Measurements from ENCODE around the gene TMEM209.
"Not testable (repeated sequence)": the region's sequence is repeated elsewhere in the genome, so short reads cannot be mapped to it uniquely, and the experiment has no call there.

TMEM209 gene

DNA sequence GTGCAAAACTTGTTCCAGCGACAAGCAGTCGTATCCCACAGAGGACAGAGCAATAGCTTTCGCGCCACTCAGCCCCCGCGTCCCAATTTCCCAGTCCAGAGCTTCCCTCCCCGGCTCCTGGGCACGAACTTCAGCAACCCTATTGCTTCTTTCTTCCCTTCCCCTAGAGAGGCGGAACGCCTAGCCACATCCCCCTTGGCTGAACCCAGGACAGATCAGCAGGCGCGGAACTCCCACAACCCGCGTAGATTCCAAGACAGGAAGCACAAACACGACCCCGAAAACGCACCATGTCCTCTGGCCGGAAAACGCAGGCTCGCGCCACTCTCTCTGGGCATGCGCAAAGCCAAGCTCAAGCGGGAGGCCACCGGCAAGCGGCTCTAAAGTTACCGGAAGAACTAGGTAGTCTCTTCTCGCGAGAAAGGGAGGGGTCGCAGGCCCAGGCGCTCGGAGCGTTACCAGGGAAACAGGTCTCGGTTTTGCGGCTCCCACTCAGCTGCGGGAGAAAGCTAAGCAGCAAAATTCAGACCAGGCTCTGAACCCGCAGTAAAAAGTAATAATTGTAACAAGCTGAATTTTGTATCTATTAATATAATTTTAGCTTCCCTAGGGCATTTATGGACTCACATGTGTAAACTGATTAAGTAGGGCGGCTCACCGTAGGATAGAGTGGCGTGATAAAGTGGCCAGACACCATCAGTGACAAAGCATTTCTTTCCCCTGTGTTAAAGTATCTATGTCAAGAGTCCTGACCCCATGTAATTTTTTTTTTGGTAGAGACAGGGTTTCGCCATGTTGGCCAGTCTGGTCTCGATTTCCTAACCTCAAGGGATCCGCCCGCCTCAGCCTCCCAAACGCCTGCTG, at the start of gene TMEM209:
TMEM209 (minus strand) TSS at position 323 of the 864 bp plus-strand sequence; CDS start at position 292, 31 bp downstream.
- peak; percentile 84 for DNase-seq (ENCODE audit: low read depth, low spot score)

- no peak for DNase-seq (ENCODE audit: low read depth, low spot score)
Observed at GRCh38 chr7:130254555-130254954, 49.3 kb upstream of the TMEM209 start.

GRCh38 chr7:130249626-130250025, 44.4 kb upstream of the TMEM209 start:
- DNase-seq (ENCODE audit: low read depth, low spot score), result not testable (repeated sequence)

DNA sequence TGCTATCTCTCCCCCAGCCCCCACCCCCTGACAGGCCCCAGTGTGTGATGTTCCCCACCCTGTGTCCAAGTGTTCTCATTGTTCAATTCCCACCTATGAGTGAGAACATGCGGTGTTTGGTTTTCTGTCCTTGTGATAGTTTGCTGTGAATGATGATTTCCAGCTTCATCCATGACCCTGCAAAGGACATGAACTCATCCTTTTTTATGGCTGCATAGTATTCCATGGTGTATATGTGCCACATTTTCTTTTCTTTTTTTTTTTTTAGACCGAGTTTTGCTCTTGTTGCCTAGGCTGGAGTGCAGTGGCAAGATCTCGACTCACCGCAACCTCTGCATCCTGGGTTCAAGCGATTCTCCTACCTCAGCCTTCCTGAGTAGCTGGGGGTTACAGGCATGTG, 43.6 kb upstream of the TMEM209 start:
- DNase-seq (ENCODE audit: low read depth, low spot score), result not testable (repeated sequence)

GRCh38 chr7:130246491-130246890, 41.3 kb upstream of the TMEM209 start:
- not testable (repeated sequence) for DNase-seq (ENCODE audit: low read depth, low spot score)

DNA sequence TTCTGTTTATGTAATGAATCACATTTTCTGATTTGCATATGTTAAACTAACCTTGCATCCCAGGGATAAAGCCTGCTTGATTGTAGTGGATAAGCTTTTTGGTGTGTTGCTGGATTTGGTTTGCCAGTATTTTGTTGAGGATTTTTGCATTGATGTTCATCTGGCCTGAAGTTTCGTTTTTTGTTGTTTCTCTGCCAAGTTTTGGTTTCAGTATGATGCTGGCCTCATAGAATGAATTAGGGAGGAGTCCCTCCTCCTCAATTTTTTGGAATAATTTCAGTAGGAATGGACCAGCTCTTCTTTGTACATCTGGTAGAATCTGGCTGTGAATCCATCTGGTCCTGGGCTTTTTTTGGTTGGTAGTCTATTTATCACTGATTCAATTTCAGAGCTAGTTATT, 38.3 kb upstream of the TMEM209 start:
- DNase-seq (ENCODE audit: low read depth, low spot score), result not testable (repeated sequence)

DNA sequence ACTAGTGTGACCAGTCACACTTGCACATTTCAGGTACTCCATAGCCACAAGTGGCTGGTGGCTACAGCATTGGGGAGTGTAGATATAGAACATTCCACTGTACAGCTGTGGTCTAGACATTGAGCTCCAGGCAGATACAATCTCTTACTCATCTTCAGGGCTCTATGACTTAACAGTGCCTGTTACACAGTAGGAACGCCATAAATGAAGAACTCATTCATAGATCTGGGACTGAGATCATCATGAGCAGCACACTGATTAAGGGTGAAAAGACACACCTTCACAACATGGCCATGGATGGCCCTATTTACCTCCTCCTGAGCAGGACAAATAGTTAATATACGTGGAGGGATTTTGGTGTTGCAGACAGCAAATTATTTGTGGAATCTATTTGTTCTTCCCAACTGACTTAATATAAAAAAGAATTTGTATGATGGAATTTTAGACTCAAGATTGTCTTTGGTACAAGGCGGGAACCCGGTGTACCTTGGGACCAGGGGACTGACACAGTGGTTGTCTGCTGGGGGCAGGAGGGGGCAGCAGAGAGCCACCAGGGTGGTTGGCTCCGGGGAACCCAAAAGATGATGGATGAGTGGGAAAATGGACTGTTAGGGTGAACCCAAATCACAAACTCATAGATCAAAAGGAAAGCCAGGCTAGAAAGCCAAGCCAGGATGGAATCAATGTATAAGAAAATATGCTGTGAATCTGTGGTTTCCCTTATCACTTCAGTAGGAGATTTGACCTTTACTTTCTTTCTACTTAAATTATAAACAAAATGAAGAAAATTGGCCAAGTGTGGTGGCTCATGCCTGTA, 37.2 kb upstream of the TMEM209 start:
- DNase-seq (ENCODE audit: low read depth, low spot score), result no peak

- no peak for DNase-seq (ENCODE audit: low read depth, low spot score)
Observed at GRCh38 chr7:130240240-130240639, 35.0 kb upstream of the TMEM209 start.

GRCh38 chr7:130236361-130236760, 31.2 kb upstream of the TMEM209 start:
- not testable (repeated sequence) for DNase-seq (ENCODE audit: low read depth, low spot score)

DNA sequence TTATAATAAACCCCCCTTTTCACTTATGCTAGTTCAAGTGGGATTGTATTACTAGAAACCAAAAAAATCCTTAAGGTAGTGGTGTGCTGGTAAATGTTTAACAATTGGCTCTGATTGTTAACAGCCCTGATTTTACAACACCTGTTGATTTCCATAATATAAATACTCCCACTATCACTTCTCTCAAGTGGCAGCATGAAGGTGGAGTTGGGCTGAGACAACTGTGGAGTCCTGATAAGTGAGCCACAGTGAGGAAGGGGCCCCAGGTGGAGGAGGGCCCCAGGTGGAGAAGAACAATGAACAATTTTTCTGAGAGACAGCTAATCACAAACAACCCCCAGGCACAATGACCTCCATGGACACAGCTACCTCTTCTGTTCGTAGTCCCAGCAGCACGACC, 28.9 kb upstream of the TMEM209 start:
- DNase-seq (ENCODE audit: low read depth, low spot score), result no peak

DNA sequence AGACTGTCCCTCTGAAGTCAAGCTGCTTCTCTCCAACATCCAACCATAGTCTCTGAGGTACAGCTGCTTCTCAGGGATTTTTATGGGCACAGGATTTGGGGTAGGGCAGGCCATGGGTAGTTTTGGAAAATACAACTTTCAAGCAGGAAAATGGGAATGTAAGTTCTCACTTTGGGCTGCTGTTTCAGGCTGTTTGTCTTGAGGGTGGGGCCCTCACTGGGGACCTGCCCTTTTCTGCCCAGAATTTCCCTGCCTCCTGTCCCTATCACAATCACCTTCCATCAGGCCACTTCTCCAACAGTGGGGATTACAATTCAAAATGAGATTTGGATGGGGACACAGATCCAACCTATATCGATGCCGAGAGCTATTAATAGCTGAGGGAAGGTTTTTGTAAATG, 27.0 kb upstream of the TMEM209 start:
- no peak for DNase-seq (ENCODE audit: low read depth, low spot score)

- DNase-seq (ENCODE audit: low read depth, low spot score), result no peak
Observed at GRCh38 chr7:130231792-130232191, 26.6 kb upstream of the TMEM209 start.

DNA sequence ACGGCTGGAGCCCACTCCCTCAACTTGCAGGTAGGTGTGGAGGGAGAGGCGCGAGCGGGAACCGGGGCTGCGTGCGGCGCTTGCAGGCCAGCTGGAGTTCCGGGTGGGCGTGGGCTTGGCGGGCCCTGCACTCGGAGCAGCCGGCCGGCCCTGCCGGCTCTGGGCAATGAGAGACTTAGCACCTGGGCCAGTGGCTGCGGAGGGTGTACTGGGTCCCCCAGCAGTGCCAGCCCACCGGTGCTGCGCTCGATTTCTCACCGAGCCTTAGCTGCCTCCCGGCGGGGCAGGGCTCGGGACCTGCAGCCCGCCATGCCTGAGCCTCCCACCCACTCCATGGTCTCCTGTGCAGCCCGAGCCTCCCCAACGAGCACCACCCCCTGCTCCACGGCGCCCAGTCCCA, 24.8 kb upstream of the TMEM209 start:
- DNase-seq (ENCODE audit: low read depth, low spot score), result not testable (repeated sequence)

DNA sequence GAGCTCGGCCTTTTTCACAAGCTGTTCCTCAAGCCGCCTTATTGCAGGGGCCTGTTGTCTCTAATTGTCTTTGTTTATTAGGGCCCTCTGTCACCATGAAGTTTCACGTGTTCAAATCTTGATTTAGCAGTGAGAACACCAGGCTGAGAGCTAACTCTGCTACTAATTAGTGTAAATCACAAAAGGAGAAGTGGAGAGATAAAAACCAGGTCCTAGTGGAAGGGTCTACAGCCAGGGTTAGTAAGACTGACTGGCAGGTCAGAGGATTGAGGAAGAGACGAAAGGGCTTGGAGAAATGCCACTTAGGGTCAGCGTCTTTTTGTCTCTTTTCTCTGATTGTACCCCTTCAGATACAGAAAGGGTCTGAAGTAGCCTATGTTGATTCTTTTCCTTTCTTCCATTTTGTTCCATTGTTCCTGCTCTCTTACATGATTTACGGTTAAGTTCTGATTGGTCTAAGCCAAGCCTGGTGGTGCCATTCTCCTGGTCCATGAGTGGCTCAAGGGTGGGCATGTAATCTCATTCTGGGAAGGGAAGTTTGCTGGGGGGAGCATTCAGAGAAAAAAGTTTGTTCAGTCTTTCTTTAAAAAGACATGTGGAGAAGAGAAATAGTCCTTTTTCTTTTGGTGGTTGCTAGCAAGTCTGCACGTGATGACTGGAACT, 23.8 kb upstream of the TMEM209 start:
- DNase-seq (ENCODE audit: low read depth, low spot score), result no peak

DNA sequence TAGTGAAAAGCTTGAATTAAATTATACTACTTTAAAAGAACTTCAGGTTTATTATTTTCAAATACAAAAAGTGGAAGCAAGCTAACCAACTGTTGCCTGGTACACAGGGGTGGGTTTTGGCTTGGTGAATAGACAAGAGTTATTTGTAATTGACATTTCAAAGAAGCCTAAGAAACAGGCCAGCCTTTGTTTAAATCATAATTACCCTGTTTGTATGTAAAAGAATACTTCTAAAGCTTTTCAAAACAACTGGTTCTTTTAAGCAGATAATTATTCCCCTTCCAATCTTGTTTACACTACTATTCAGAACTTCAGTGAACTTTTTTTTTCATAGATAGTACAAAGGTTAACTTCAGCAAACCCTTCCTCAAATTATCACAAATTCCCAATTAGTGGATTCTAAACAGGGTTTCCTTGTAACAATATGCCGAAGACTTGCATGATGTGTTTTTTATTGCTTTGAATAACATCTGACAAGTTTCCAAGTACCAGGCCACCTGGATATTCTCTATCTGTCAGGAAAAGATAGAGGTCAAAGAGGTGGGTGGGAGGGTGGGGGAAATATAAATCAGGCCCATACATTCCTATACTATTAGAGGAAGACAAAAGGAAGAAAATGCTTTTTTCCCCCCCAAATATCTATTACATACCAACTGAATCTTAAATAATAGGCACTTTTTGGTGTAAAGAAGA, 22.8 kb upstream of the TMEM209 start:
- DNase-seq (ENCODE audit: low read depth, low spot score), result no peak

- DNase-seq (ENCODE audit: low read depth, low spot score), result no peak
Observed at GRCh38 chr7:130226333-130226732, 21.1 kb upstream of the TMEM209 start.

GRCh38 chr7:130224923-130225322, 19.7 kb upstream of the TMEM209 start:
- not testable (repeated sequence) for DNase-seq (ENCODE audit: low read depth, low spot score)

GRCh38 chr7:130224210-130224609, 19.0 kb upstream of the TMEM209 start:
- no peak for DNase-seq (ENCODE audit: low read depth, low spot score)

GRCh38 chr7:130223646-130224045, 18.4 kb upstream of the TMEM209 start:
- no peak for DNase-seq (ENCODE audit: low read depth, low spot score)

GRCh38 chr7:130221746-130222145, 16.5 kb upstream of the TMEM209 start:
- no peak for DNase-seq (ENCODE audit: low read depth, low spot score)

DNA sequence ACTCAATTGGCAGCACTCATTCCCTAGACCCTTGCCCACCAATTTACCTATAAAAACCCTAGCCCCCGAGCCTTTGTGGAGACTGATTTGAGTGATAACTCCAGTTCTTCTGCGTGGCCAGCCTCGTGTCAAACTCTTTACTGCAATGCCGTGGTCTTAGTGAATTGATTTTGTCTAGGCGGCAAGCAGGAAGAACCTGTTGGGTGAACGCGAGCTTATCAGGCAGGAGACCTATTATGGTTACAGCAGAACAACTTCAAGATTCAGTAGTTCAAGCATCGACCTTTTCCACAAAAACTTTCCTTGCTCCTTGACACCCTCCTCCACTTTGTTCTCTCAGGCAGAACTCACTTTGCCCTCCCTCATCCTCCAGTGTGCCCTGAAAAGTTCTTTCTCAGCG, 14.7 kb upstream of the TMEM209 start:
- no peak for DNase-seq (ENCODE audit: low read depth, low spot score)

Data from brain pericyte (primary cell).